Esophagus muscularis mucosa (tissue), 4 donors: Measurements from ENCODE around the gene GPR149. TPM values are rescaled to one million over a fixed set of nuclear protein-coding genes. Genes with fewer than 3 reads are reported as not detected.

Experiments used
- DNase-seq: peaks from one replicate; pipeline ENCODE4 v3.0.0-alpha.2; 2017; ENCODE audit errors: extremely low spot score
- H3K27ac ChIP-seq, 4 donors: fragments of 200-600 bp; sonication (generic); replicated peaks in 1 of 4; 1 replicate in 3 of 4; 2 replicates in 1 of 4; pipeline ENCODE4 v1.5.1; 2016 to 2019; ENCODE audit warnings: mild to moderate bottlenecking in 1 of 4
- H3K27me3 ChIP-seq, 4 donors: fragments of 200-600 bp; sonication (generic); one replicate each; pipeline versions ENCODE4 v1.5.1 to v1.6.0; 2016 to 2019
- H3K36me3 ChIP-seq, 4 donors: fragments of 200-600 bp; sonication (generic); one replicate each; pipeline ENCODE4 v1.5.1; 2016 to 2019
- H3K4me1 ChIP-seq, 4 donors: fragments of 200-600 bp; sonication (generic); one replicate each; pipeline ENCODE4 v1.5.1; 2016 to 2019
- H3K4me3 ChIP-seq, 4 donors: fragments of 200-600 bp; sonication (generic); 1 replicate in 2 of 4; 2 replicates in 2 of 4; pipeline ENCODE4 v1.5.1; 2016 to 2019; ENCODE audit warnings: mild to moderate bottlenecking in 4 of 4, moderate library complexity in 1 of 4
- H3K9me3 ChIP-seq, 4 donors: fragments of 200-600 bp; sonication (generic); 1 replicate in 3 of 4; 2 replicates in 1 of 4; pipeline ENCODE4 v1.5.1; 2016 to 2019
- EP300 ChIP-seq: sonication (generic); formaldehyde crosslinking; IDR thresholded peaks from one replicate; pipeline ENCODE4 v1.6.1; 2017; ENCODE audit warnings: antibody characterized with exemption
- POLR2A ChIP-seq: fragments of 450-650 bp; IDR thresholded peaks from one replicate; pipeline ENCODE4 v1.6.1; 2017; ENCODE audit warnings: antibody characterized with exemption, moderate library complexity, mild to moderate bottlenecking, low read depth
- POLR2AphosphoS5 ChIP-seq, 2 donors: sonication (generic); formaldehyde crosslinking; IDR thresholded peaks; one replicate each; pipeline ENCODE4 v1.6.1; 2017; ENCODE audit warnings: antibody characterized with exemption in 2 of 2
- WGBS: methylation state at CpG from one replicate; pipeline ENCODE4 v1.1.5; 2018; 5-methylcytosine and 5-hydroxymethylcytosine counted together
- intact Hi-C: fragments of 100-400 bp; cut with DNase I; formaldehyde crosslinking; loops from one replicate; pipeline ENCODE4 v1.15.1; 2023
- total RNA-seq, 4 donors: library from RNA; depleted of rRNA; stranded (reverse); fragments of >200 nt; gene quantifications; one replicate each; pipeline versions ENCODE4 v1.1.0 to v1.2.1, GENCODE V29; 2016
- TF ChIP-seq, protein P1 (sequence below), 3 experiments: fragments of 200-600 bp in 2 of 3; fragments of 450-650 bp in 1 of 3; sonication (generic) in 2 of 3; IDR thresholded peaks; one replicate each; pipeline ENCODE4 v1.5.1; 2017 to 2019; ENCODE audit warnings: antibody characterized with exemption in 3 of 3, mild to moderate bottlenecking in 2 of 3, moderate library complexity in 1 of 3

The GPR149 gene
- total RNA-seq, 4 donors from 2014 or later, result not detected

- Histone ChIP-seq H3K27ac (no peak overlapping the region), H3K36me3 (no peaks in the 10 kb centered on the region), H3K4me3 (no peak overlapping the region), H3K9me3 (no peaks in the 10 kb centered on the region), H3K27me3 (no peaks in the 10 kb centered on the region), H3K4me1 (no peaks in the 10 kb centered on the region)
- WGBS, result 8% methylated on average over 3 of the region's 3 CpGs
- TF ChIP-seq POLR2A (no peak), POLR2AphosphoS5 (IDR thresholded peaks at IDR 0.05) (no peak), EP300 (no peak)
- TF ChIP-seq, protein P1, sequence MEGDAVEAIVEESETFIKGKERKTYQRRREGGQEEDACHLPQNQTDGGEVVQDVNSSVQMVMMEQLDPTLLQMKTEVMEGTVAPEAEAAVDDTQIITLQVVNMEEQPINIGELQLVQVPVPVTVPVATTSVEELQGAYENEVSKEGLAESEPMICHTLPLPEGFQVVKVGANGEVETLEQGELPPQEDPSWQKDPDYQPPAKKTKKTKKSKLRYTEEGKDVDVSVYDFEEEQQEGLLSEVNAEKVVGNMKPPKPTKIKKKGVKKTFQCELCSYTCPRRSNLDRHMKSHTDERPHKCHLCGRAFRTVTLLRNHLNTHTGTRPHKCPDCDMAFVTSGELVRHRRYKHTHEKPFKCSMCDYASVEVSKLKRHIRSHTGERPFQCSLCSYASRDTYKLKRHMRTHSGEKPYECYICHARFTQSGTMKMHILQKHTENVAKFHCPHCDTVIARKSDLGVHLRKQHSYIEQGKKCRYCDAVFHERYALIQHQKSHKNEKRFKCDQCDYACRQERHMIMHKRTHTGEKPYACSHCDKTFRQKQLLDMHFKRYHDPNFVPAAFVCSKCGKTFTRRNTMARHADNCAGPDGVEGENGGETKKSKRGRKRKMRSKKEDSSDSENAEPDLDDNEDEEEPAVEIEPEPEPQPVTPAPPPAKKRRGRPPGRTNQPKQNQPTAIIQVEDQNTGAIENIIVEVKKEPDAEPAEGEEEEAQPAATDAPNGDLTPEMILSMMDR (IDR thresholded peaks at IDR 0.05), result peak; percentile 45 to 76 (median 56)
- DNase-seq, result no peak
- intact Hi-C loops, result loop anchor here (10.0 kb wide), 1 partner anchor 1370 kb away; no protein-coding TSS in a partner anchor
Observed at GRCh38 chr3:154334973-154335420, 95.0 kb downstream of the GPR149 start.

- H3K36me3 ChIP-seq, result no peaks in the 10 kb centered on the region
- H3K27me3 ChIP-seq, result no peaks in the 10 kb centered on the region
- H3K9me3 ChIP-seq, result no peaks in the 10 kb centered on the region
- DNase-seq, result no peak
- H3K4me3 ChIP-seq, result no peak overlapping the region
- TF ChIP-seq POLR2A (no peak), POLR2AphosphoS5 (IDR thresholded peaks at IDR 0.05) (no peak), EP300 (no peak)
- TF ChIP-seq, protein P1 (IDR thresholded peaks at IDR 0.05), result no peak
- peaks cover 12 to 14% (median 13%) of the 10 kb centered on the region in 4 donors for H3K4me1 ChIP-seq
- intact Hi-C loops, result loop anchor here (10.0 kb wide), 1 partner anchor 997 kb away; no protein-coding TSS in a partner anchor
- no peak overlapping the region for H3K27ac ChIP-seq
Observed at GRCh38 chr3:154327871-154328270, 102.1 kb downstream of the GPR149 start.

DNA sequence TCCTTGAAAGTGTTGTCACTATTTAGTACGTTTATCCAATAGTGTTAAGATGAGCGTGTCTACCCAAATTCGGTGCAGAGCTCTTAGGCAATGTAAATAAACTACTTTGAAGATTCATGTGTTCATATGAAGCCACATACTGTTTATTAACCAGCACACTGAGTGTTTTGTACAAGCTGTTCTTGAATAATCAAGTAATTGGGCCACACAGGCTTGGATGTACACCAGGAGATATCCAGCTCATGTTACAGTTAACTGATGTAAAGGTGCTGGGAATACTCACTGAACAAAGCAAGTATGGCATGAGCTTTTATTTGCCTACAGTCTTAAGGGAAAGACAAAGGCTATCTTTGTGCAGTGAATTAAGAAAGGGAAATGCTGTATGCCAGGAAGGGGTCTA, 105.1 kb downstream of the GPR149 start:
- intact Hi-C loops, result loop anchor here (5.0 to 10.0 kb wide), 2 partner anchors 203 to 1000 kb away; partner anchors contain the start of gene ARHGEF26
- TF ChIP-seq POLR2A, result no peak
- TF ChIP-seq EP300, result no peak
- TF ChIP-seq POLR2AphosphoS5 (IDR thresholded peaks at IDR 0.05), result no peak
- TF ChIP-seq, protein P1 (IDR thresholded peaks at IDR 0.05), result no peak
- 64% methylated on average over 3 of the region's 3 CpGs for WGBS
- H3K27me3 ChIP-seq, result no peaks in the 10 kb centered on the region
- H3K9me3 ChIP-seq, result no peaks in the 10 kb centered on the region
- DNase-seq, result no peak
- peak overlapping the region; percentile 83 to 93 (median 90) for H3K27ac ChIP-seq
- peak overlapping the region; percentile 57 to 90 (median 82) for H3K4me3 ChIP-seq
- peaks cover 17 to 42% (median 41%) of the 10 kb centered on the region in 4 donors for H3K4me1 ChIP-seq
- no peaks in the 10 kb centered on the region for H3K36me3 ChIP-seq

DNA sequence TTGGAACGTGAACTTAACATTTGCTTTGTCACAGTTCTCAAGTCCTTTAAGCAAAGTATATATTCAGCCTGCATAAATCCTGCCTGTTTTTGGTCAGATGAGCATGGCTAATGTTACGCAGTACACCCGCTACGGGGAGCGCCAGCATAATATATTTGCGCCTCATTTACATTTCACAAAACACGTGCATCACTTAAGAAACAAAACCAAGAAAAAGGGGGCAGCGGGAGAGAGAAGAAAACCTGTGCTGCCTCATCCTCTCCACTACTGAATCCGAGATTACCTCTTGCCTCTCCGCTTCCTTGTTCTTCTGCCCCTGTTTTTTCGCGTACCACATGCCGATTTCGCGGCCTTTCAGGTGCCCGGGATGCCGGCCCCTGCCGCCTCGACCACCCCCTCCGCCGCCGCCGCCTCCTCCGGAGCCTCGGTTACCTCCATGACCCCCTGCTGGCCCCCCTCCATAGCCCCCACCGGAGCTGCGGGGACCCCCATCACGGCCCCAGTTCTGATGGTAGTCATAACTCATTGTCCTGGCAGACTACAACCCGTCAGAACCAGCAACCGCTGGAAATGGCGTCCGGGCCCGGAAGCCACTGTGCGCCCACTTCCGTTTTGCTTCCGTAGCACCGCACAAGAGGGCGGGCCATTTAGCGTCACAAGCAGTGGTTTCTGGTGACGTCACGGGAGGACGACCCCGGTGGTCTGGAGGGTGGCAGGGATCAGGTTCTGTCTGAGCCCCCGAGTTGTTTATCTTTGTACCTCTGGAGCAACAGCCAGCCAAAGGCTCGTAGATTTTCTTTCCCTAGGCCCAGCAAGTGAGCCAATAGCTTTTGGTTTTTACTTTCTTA, 105.9 kb downstream of the GPR149 start, which contains the start of gene DHX36:
TSS of gene DHX36 (minus strand) at position 597 of the 848 bp plus-strand sequence. CDS start at position 526, 71 bp downstream.
- H3K36me3 ChIP-seq, result no peaks in the 10 kb centered on the region
- H3K9me3 ChIP-seq, result no peaks in the 10 kb centered on the region
- intact Hi-C loops, result loop anchor here (5.0 to 10.0 kb wide), 2 partner anchors 202 to 1001 kb away; partner anchors contain the start of gene ARHGEF26
- under 1% methylated on average over 30 of the region's 45 CpGs for WGBS
- peaks cover 22 to 50% (median 48%) of the 10 kb centered on the region in 4 donors for H3K4me1 ChIP-seq
- H3K27ac ChIP-seq, result peak within 1 kb of the TSS; percentile 83 to 93 (median 90)
- DNase-seq, result peak; percentile 98
- no peaks in the 10 kb centered on the region for H3K27me3 ChIP-seq
- TF ChIP-seq, protein P1 (IDR thresholded peaks at IDR 0.05), result peak in 1 of 3 experiments; percentile 3
- TF ChIP-seq POLR2AphosphoS5 (IDR thresholded peaks at IDR 0.05), result peak; percentile 92 to 93
- TF ChIP-seq EP300, result no peak
- TF ChIP-seq POLR2A, result peak; percentile 55
- peak within 1 kb of the TSS; percentile 57 to 90 (median 82) for H3K4me3 ChIP-seq
